Measurements from ENCODE around the gene CLDN9. TPM values are rescaled to one million over a fixed set of nuclear protein-coding genes. Genes with fewer than 3 reads are reported as not detected.
A peak's percentile ranks its signal among the peaks of the same experiment; 100 is the strongest.

CLDN9 gene
- total and polyA plus RNA-seq, 9 of the 15 experiments (the other 6 are each of a cell fraction or from before 2014, with no cell fraction given): 0.12 to 0.44 (median 0.22) TPM; not detected in 4

GRCh38 chr16:2969545-2970521 is 42.9 kb upstream of the CLDN9 start (continued):
- TF ChIP-seq, protein P1, sequence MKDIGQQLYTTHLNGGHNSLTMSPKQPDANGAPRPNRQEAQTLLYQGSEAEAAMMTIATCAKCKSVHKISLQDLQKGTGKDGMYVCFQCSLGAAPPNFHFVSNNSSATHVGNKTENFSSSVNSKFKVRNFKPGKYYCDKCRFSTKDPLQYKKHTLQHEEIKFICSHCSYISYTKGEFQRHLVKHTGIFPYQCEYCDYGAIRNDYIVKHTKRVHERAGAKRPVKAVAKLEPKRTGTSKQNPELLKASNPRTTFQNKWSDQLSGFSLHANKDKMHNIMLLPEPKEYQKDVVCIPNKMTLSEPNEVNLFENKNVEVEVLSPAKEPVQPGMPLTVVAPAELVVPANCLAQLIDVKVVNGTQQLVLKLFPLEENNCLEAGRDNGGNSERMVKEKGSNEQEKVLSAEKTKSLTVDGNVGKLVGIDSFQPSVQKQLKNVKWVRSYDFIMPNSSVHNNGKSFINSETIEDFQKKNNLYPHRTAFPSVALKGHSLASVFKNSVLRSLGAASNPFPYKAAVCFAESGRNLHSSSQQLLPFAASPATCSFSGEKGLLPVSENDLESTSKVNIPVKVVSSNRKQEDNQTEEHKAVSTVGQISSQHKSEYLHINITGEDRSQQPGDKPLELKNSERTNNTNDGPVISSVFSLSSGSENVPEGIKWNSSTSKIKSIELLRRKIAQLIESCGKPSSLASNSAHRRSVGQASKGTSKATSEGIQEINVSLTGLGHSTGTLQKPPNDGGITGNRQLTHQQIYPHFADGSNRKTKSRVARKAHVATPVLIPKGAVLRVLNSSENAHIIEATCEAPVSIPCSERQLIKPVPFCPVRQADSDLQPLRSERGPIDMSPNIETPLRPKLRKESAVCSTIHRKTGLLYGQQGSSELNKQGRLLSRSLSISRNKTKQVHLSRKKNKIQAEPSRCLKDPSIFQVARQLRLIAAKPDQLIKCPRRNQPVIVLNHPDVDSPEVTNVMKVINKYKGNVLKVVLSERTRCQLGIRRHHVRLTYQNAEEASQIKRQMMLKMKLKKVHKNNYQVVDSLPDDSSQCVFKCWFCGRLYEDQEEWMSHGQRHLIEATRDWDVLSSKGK (CRISPR knock-in tag; IDR thresholded peaks at IDR 0.05): no peak
- TF ChIP-seq TRIM28 (IDR thresholded peaks at IDR 0.05): no peak
- no peak for TF ChIP-seq NCOA6 (IDR thresholded peaks at IDR 0.05)
- no peak for TF ChIP-seq COPS2 (conservative IDR thresholded peaks at IDR 0.05)
- no peak for TF ChIP-seq DACH1 (IDR thresholded peaks at IDR 0.05; ENCODE audit: partially characterized antibody)
- TF ChIP-seq CBX3 (IDR thresholded peaks at IDR 0.05; ENCODE audit: borderline replicate concordance in 1 of 2, low read length in 2 of 2): no peak
- TF ChIP-seq ZBTB1 (CRISPR knock-in tag; IDR thresholded peaks at IDR 0.05; ENCODE audit: borderline replicate concordance, low read depth): 0 out of 2 replicates have a peak, but pooled peaks have one; percentile 42
- no peak for TF ChIP-seq FOXJ2 (tag; IDR thresholded peaks at IDR 0.05)
- no peak for TF ChIP-seq ZNF24 (IDR thresholded peaks at IDR 0.05)
- no peak for TF ChIP-seq BCOR (IDR thresholded peaks at IDR 0.05)
- TF ChIP-seq ZBTB40 (IDR thresholded peaks at IDR 0.05): no peak
- no peak for TF ChIP-seq ZBTB40 (CRISPR knock-in tag; IDR thresholded peaks at IDR 0.05)
- TF ChIP-seq KLF16 (IDR thresholded peaks at IDR 0.05): 0 out of 2 replicates have a peak, but pooled peaks have one; percentile 64
- peak; percentile 91 for TF ChIP-seq FIP1L1 (IDR thresholded peaks at IDR 0.05; ENCODE audit: low read depth, low read length, poor library complexity, severe bottlenecking)
- TF ChIP-seq MEIS2 (IDR thresholded peaks at IDR 0.05; ENCODE audit: partially characterized antibody): peak; percentile 25
